Right lobe of liver (tissue), 4 donors: ENCODE results near the gene ARRDC5.
"Not testable (repeated sequence)": the region's sequence is repeated elsewhere in the genome, so short reads cannot be mapped to it uniquely, and the experiment has no call there.

Experiments
- CTCF ChIP-seq, 4 donors: fragments of 200-600 bp in 3 of 4; fragments of 450-650 bp in 1 of 4; IDR thresholded peaks; one replicate each; pipeline versions ENCODE4 v1.5.1 to v1.8.0; 2016 to 2022; ENCODE audit warnings: antibody characterized with exemption in 4 of 4, mild to moderate bottlenecking in 2 of 4
- POLR2A ChIP-seq: fragments of 450-650 bp; IDR thresholded peaks from one replicate; pipeline ENCODE4 v1.6.1; 2017; ENCODE audit warnings: antibody characterized with exemption, mild to moderate bottlenecking
- donor health status: DM: no; HTN: no; CAD: no.
- donor health status: DM: no; HTN: no; CAD: no.
- donor health status: DM: no; HTN: yes; CAD: no.

DNA sequence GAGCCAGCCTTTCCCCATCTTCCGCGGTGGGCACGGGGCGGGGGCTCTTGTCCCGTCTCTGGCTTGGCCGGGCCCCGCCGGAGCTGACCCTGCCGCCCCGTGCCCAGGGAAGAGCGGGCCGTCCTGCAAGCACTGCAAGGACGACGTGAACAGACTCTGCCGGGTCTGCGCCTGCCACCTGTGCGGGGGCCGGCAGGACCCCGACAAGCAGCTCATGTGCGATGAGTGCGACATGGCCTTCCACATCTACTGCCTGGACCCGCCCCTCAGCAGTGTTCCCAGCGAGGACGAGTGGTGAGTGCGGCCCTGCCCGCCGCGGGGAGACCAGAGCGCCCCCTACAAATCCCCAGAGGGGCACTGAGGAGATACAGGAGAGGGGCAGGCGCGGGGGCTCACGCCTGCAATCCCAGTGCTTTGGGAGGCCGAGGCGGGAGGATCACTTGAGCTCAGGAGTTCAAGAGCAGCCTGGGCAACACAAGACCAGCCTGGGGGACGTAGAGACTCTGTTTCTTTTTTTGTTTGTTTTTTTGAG lies 39.0 kb upstream of the ARRDC5 start:
- not testable (repeated sequence) for TF ChIP-seq CTCF (IDR thresholded peaks at IDR 0.05); POLR2A
